Skeletal muscle tissue (tissue), 4 donors: ENCODE results near the gene SPDYE4. TPM values are rescaled to one million over a fixed set of nuclear protein-coding genes. Genes with fewer than 3 reads are reported as not detected.
A peak's percentile ranks its signal among the peaks of the same experiment; 100 is the strongest.

ENCODE experiments used
- H3K27ac ChIP-seq: one replicate; pipeline ENCODE4 v1.7.0; 2013; ENCODE audit warnings: mild to moderate bottlenecking, low read depth, low read length, inconsistent platforms
- H3K27me3 ChIP-seq, 3 donors: one replicate each; pipeline ENCODE4 v1.7.0; 2013; ENCODE audit warnings: low read length in 3 of 3; ENCODE audit not compliant: control insufficient read depth in 3 of 3, insufficient read depth in 3 of 3
- H3K36me3 ChIP-seq, 3 donors: one replicate each; pipeline ENCODE4 v1.7.0; 2013; ENCODE audit warnings: low read length in 3 of 3; ENCODE audit not compliant: control insufficient read depth in 3 of 3, insufficient read depth in 3 of 3
- H3K4me1 ChIP-seq, 3 donors: one replicate each; pipeline ENCODE4 v1.7.0; 2013; ENCODE audit warnings: low read length in 3 of 3, mild to moderate bottlenecking in 3 of 3; ENCODE audit not compliant: control insufficient read depth in 3 of 3, insufficient read depth in 3 of 3
- H3K4me3 ChIP-seq, 3 donors: one replicate each; pipeline ENCODE4 v1.7.0; 2013; ENCODE audit warnings: low read length in 3 of 3
- H3K9ac ChIP-seq, 3 donors: one replicate each; pipeline ENCODE4 v1.7.0; 2013; ENCODE audit warnings: low read length in 3 of 3, mild to moderate bottlenecking in 3 of 3, moderate library complexity in 2 of 3, low read depth in 1 of 3
- H3K9me3 ChIP-seq, 3 donors: one replicate each; pipeline ENCODE4 v1.7.0; 2013; ENCODE audit warnings: low read length in 3 of 3; ENCODE audit not compliant: control insufficient read depth in 3 of 3
- total RNA-seq: library from RNA; depleted of rRNA; stranded (reverse); fragments of >200 nt; gene quantifications from one replicate; pipeline ENCODE4 v1.2.3, GENCODE V29; 2014
- donor health status: Osteomylitis.

Gene SPDYE4
- total RNA-seq, 1 donor from 2014 or later, result not detected

- Histone ChIP-seq H3K27ac (no peak overlapping the region), H3K27me3 (no peaks in the 10 kb centered on the region), H3K9me3 (peaks cover 0 to 2% (median 0%) of the 10 kb centered on the region in 3 donors), H3K36me3 (no peaks in the 10 kb centered on the region), H3K4me1 (peaks cover 0 to 4% (median 0%) of the 10 kb centered on the region in 3 donors), H3K4me3 (no peak overlapping the region), H3K9ac (no peak overlapping the region)
Observed at GRCh38 chr17:8788998-8789397, 30.7 kb upstream of the SPDYE4 start.

GRCh38 chr17:8785547-8786413 is 27.4 kb upstream of the SPDYE4 start:
- Histone ChIP-seq H3K4me1 (peaks cover 0 to 4% (median 0%) of the 10 kb centered on the region in 3 donors), H3K9me3 (peaks cover 0 to 2% (median 0%) of the 10 kb centered on the region in 3 donors), H3K4me3 (peak overlapping the region in 1 of 3 donors; percentile 5), H3K36me3 (no peaks in the 10 kb centered on the region), H3K27ac (no peak overlapping the region), H3K27me3 (no peaks in the 10 kb centered on the region), H3K9ac (no peak overlapping the region)

GRCh38 chr17:8782176-8782575 is 23.8 kb upstream of the SPDYE4 start:
- Histone ChIP-seq H3K27me3 (no peaks in the 10 kb centered on the region), H3K4me3 (no peak overlapping the region), H3K9me3 (peaks cover 0 to 2% (median 0%) of the 10 kb centered on the region in 3 donors), H3K9ac (no peak overlapping the region), H3K27ac (no peak overlapping the region), H3K36me3 (no peaks in the 10 kb centered on the region), H3K4me1 (peaks cover 0 to 4% (median 0%) of the 10 kb centered on the region in 3 donors)

- no peaks in the 10 kb centered on the region for H3K27me3 ChIP-seq
- no peak overlapping the region for H3K4me3 ChIP-seq
- no peak overlapping the region for H3K27ac ChIP-seq
- peaks cover 0 to 4% (median 0%) of the 10 kb centered on the region in 3 donors for H3K4me1 ChIP-seq
- no peak overlapping the region for H3K9ac ChIP-seq
- H3K36me3 ChIP-seq, result no peaks in the 10 kb centered on the region
- peaks cover 0 to 2% (median 0%) of the 10 kb centered on the region in 3 donors for H3K9me3 ChIP-seq
Observed at GRCh38 chr17:8781776-8782175, 23.4 kb upstream of the SPDYE4 start.

GRCh38 chr17:8776881-8777280 is 18.5 kb upstream of the SPDYE4 start:
- no peak overlapping the region for H3K4me3 ChIP-seq
- H3K27ac ChIP-seq, result no peak overlapping the region
- H3K9me3 ChIP-seq, result peaks cover 0 to 2% (median 0%) of the 10 kb centered on the region in 3 donors
- H3K36me3 ChIP-seq, result no peaks in the 10 kb centered on the region
- H3K4me1 ChIP-seq, result no peaks in the 10 kb centered on the region
- no peak overlapping the region for H3K9ac ChIP-seq
- no peaks in the 10 kb centered on the region for H3K27me3 ChIP-seq

- no peak overlapping the region for H3K27ac ChIP-seq
- H3K27me3 ChIP-seq, result no peaks in the 10 kb centered on the region
Observed at GRCh38 chr17:8776248-8776647, 17.9 kb upstream of the SPDYE4 start.

GRCh38 chr17:8766731-8767130 is 8.4 kb upstream of the SPDYE4 start:
- Histone ChIP-seq H3K36me3 (no peaks in the 10 kb centered on the region), H3K4me1 (no peaks in the 10 kb centered on the region), H3K9me3 (peaks cover 0 to 3% (median 0%) of the 10 kb centered on the region in 3 donors), H3K27ac (no peak overlapping the region), H3K4me3 (no peak overlapping the region), H3K9ac (no peak overlapping the region), H3K27me3 (peaks cover 2 to 9% (median 3%) of the 10 kb centered on the region in 3 donors)

More at GRCh38 chr17:8776248-8776647, 17.9 kb upstream of the SPDYE4 start:
- Histone ChIP-seq H3K36me3 (no peaks in the 10 kb centered on the region), H3K4me3 (no peak overlapping the region), H3K4me1 (no peaks in the 10 kb centered on the region), H3K9me3 (peaks cover 0 to 2% (median 0%) of the 10 kb centered on the region in 3 donors), H3K9ac (no peak overlapping the region)

GRCh38 chr17:8762012-8762411 is 3.7 kb upstream of the SPDYE4 start:
- Histone ChIP-seq H3K27ac (no peak overlapping the region), H3K4me3 (no peak overlapping the region), H3K9ac (no peak overlapping the region), H3K36me3 (no peaks in the 10 kb centered on the region), H3K9me3 (peaks cover 0 to 3% (median 0%) of the 10 kb centered on the region in 3 donors), H3K27me3 (peaks cover 0 to 11% (median 5%) of the 10 kb centered on the region in 3 donors), H3K4me1 (no peaks in the 10 kb centered on the region)

GRCh38 chr17:8757189-8757588 is 1.2 kb downstream of the SPDYE4 start:
- Histone ChIP-seq H3K9me3 (no peaks in the 10 kb centered on the region), H3K36me3 (no peaks in the 10 kb centered on the region), H3K9ac (no peak overlapping the region), H3K4me3 (no peak overlapping the region), H3K27me3 (peaks cover 0 to 18% (median 8%) of the 10 kb centered on the region in 3 donors), H3K4me1 (no peaks in the 10 kb centered on the region), H3K27ac (no peak overlapping the region)

- no peaks in the 10 kb centered on the region for H3K9me3 ChIP-seq
- H3K4me3 ChIP-seq, result no peak overlapping the region
- H3K36me3 ChIP-seq, result no peaks in the 10 kb centered on the region
- peaks cover 0 to 17% (median 8%) of the 10 kb centered on the region in 3 donors for H3K27me3 ChIP-seq
- no peak overlapping the region for H3K9ac ChIP-seq
- no peaks in the 10 kb centered on the region for H3K4me1 ChIP-seq
- H3K27ac ChIP-seq, result no peak overlapping the region
Observed at GRCh38 chr17:8755590-8756255, 2.6 kb downstream of the SPDYE4 start.
